Middle frontal gyrus (tissue), 1 donor: ENCODE data around the gene ELOVL6.

ENCODE experiments used
- DNase-seq: peaks from one replicate; pipeline ENCODE4 v3.0.0-alpha.2; 2015; ENCODE audit warnings: low spot score; ENCODE audit errors: extremely low spot score

ELOVL6 gene

DNA sequence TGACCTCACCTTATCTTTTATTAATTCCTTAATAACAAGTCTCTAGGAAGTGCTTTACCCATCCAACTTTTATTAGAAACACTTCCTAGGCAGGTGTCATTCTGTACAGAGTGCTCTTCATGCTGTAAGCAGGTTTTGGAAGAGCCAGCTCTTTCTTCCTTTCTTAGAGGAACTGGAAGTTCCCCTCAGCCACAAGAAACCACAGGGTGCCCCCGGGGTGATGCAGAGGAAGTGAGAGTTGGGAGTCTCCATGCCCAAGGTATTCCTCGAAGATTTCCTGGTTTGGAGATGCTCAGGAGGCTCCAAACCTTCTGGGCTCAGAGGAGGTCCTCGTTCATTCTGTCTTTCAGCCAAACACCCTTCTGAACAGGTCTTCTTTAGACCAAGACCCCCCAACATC, 201.9 kb downstream of the ELOVL6 start:
- no peak for DNase-seq
